G401 (cell line): Measurements from ENCODE around the gene SLC6A6. TPM values are rescaled to one million over a fixed set of nuclear protein-coding genes. Genes with fewer than 3 reads are reported as not detected.

ENCODE experiments used
- DNase-seq: peaks from one replicate; pipeline ENCODE4 v3.0.0-alpha.2; 2015; ENCODE audit warnings: low spot score
- in situ Hi-C: cut with HindIII; loops from 2 replicates; pipeline ENCODE4 v1.10.0; 2016; ENCODE audit warnings: low sequenced_read_pairs, mixed read lengths
- total RNA-seq: library from RNA; depleted of rRNA; stranded (reverse); fragments of >200 nt; shearing (Covaris generic); gene quantifications from 2 replicates; pipeline ENCODE4 v1.2.3, GENCODE V29; 2014

SLC6A6 gene
- total RNA-seq, 1 experiment from 2014 or later, result 31.2 TPM

DNA sequence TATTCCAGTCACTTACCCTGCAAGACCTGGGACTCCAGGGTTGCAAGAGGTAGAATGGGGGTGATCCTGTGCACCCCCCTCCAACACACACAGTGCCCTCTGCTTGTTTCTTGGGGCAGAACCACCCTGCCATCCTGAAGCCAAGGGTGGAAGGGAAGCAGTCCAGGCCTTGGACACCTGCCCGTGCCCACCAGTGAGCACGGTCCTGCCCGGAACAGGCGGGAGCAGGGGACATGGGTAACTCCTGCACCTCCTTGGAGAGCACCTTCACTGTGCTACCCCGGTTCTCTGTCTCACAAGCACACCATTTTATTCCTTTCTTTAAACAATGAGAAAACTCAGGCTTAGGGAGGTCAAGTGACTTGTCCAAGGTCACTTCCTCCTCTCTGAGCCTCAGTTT lies 57.0 kb downstream of the SLC6A6 start:
- no peak for DNase-seq
- in situ Hi-C loops, result no loop called here

GRCh38 chr3:14459787-14460186 lies 57.4 kb downstream of the SLC6A6 start:
- DNase-seq, result no peak
- in situ Hi-C loops, result no loop called here

DNA sequence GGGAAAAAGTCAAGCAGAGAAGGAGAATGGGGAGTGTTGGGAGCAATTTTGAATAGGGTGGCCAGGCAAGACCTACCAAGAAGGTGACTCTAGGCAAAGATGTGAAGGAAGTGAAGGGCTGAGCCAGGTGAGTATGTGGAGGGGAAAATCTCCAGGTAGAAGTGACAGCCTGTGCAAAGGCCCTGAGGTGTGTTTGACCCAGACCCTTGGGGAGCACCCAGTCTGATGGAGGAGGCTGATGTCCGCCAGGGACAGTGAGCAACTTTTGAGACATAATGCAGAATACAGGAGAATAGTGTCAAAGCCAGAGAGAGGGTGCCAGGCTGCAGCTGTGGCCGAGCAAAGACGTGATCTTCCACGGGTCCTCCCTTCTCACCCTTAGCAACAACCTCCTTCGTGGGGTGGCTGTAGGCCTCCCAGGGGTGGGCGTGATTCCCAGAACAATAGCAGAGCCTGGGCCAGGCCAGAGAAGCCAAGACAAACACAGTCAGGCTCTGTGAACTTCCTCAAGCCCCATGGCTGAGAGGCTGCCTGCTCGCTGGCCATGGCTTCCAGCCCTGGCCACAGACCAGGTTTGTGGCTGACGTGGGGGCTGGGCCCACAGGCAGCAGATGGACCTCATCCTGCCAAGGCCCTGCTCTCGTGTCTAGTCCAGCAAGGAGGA lies 58.1 kb downstream of the SLC6A6 start:
- in situ Hi-C loops, result no loop called here
- DNase-seq, result peak; percentile 76

DNA sequence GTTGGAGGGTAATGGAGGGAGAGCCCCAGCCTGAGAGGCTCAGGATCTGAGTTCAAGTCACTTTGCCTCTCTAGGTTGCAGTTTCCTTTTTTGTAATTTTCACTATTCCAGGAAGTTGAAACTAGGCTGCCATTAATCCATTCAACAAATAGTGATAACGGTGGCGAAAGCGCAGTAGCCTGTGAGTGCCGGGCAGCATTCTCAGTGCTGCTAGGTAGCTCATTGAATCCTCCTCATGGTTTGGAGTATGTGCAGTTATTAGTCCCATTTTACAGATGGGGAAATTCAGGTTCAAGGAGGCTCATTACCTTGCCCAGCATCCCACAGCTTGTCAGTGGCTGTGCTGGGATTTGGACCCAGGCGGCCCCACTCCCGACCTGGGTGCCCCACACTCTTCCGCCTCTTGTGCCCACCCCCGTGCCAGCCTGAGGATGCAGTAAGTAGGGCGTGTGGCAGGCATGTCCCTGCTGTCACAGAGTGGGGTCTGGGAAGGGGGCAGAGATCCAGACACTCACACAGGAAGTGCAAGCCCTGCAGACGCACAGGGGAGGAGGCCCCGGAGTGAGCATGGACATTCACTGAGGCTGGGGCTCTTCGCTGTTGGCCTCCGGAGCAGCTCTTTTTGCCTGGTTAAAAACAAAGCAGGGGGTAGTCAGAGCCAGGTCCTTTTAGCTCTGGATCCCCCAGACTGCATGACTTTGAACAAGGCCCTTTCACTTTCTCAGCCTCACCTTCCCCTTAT lies 58.8 kb downstream of the SLC6A6 start:
- in situ Hi-C loops, result no loop called here
- DNase-seq, result no peak

DNA sequence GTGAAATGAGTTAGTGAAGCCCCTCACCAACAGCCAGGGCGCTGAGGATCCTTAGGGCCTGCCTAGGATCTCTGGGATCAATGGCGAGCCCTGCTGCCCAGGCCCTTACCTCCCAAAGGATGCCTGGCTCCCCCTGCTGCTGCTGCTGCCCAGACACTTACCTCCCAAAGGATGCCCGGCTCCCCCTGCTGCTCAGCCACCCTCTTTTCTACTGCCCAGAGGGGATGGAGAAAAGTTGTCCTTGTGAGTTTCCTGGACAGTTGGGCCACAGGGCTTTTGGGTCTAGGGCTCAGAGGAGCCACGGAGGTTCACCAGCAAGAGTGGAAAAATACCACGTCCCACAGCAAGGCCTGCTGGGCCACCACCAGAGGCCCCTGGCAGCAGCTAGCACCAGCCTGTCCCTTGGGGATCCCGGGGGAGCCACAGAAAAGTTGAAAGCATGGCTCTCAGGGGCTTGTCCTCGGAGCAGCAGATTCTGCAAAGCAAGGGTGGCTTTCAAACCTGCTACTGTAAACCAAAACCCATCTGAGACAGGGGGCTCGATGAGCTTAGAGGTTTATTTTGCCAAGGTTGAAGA lies 59.4 kb downstream of the SLC6A6 start:
- peak; percentile 32 for DNase-seq
- in situ Hi-C loops, result no loop called here

GRCh38 chr3:14462738-14463137 lies 60.3 kb downstream of the SLC6A6 start:
- no peak for DNase-seq
- in situ Hi-C loops, result no loop called here

DNA sequence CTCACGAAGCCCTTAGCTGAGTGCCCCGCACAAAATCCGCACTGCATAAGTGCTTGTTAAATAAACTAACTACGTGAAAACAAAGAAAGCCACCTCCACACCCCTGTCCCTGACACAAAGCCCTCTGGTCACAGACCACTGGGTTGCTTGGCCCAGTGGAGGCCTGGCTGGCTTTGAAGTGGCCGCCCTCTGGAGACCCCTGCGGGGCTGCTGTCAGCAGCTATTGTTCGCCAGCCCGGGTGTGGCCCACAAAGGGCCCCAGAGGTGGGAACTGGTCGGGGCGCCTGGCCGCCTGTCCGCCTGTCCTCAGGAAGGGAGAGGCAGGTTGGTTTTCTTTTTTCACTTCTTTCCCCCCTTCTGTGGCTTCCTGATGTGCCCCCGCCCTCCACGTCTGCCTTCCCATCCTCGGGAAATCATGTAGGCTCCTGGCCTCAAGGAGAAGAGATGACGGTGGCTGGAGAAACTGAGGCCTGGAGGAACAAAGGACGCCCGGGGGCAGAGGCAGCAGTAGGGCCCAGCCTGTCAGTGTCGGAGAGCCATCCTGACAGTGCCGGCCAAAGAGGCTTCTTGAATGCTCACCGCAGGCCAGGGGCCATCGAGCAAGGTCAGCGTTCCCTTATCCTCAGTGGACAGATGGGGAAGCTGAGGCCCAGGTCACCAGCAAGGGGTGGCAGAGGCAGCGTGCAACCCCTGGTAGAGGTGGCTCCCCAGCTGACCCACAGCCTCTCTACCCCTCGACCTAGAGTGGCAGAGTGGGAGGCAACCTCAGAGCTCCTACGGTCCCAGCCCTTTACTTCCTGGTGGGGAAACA lies 61.1 kb downstream of the SLC6A6 start:
- DNase-seq, result no peak
- in situ Hi-C loops, result no loop called here

DNA sequence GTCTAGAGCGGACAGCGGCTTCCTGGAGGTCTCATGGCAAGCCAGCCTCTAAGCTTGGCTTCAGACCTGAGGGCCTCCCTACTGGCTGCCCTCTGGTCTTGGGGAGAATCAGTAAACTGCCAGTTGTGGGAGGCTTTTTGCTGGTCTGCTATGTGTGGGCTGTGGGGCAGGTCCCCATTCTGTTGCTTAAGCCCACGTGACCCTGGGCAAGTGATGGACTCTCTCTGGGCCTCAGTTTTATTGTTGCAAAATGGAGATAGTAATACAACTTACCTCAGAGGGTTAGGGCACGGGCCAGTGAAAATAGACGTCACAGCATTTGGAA lies 61.7 kb downstream of the SLC6A6 start:
- DNase-seq, result no peak
- in situ Hi-C loops, result no loop called here

- in situ Hi-C loops, result no loop called here
Measured at GRCh38 chr3:14464521-14464920, 62.1 kb downstream of the SLC6A6 start.

GRCh38 chr3:14465425-14465824 lies 63.0 kb downstream of the SLC6A6 start:
- in situ Hi-C loops, result no loop called here
- DNase-seq, result no peak

More at GRCh38 chr3:14464521-14464920, 62.1 kb downstream of the SLC6A6 start:
- no peak for DNase-seq

DNA sequence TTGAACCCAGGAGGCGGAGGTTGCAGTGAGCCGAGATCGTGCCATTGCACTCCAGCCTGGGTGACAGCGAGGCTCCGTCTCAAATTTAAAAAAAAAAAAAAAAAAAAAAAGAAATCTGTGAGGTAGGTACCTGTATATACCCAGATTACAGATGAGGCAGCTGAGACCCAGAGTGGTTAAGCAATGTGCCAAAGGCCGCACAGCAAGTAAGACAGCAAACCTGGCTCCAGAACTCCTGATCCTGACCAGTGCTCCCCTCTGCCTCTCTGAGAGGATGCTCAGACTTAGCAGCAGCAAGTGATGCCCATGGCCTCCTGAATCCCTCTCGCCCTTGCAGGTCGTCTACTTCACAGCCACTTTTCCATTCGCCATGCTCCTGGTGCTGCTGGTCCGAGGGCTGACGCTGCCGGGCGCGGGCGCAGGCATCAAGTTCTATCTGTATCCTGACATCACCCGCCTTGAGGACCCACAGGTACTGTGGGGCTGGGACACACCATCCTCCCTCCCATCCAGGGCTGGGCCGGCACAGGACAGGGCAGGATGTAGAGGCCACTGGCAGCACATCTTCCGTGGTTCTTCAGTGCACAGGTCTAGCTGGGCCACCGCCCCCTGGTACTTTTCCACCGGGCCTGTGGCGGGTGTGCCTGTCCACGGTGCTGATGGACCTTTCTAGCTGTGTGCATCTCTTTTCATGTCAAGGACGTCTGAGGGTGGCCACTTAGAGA lies 63.9 kb downstream of the SLC6A6 start:
- in situ Hi-C loops, result no loop called here
- DNase-seq, result no peak

DNA sequence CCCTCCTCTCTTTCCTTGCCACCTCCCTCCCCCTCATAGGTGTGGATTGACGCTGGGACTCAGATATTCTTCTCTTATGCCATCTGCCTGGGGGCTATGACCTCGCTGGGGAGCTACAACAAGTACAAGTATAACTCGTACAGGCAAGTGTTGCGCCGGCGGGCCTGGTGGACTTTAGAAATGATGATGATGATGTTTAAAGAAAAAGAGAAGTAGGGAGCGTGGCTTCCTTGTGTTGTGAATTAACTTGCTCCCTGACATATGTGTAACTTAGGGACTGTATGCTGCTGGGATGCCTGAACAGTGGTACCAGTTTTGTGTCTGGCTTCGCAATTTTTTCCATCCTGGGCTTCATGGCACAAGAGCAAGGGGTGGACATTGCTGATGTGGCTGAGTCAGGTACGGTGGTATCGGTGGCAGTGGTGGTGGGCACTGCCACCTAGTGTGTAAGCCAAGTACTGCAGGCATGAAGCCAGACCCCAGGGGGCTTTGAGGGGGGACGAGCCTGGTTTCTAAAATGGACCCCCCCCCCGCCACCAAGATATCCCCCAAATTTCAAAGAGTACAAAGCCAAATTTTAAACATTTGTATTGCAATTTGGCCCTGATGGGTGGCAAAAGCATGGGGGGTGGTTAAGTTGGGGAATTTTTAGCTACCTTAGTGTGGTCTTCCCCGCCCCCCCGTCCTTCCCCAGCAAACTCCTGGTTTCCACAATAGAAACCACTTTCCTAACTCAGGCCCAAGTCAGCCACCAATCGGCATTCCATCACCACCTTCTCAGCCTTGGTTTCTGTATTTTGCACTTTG lies 65.6 kb downstream of the SLC6A6 start:
- in situ Hi-C loops, result no loop called here
- peak; percentile 60 for DNase-seq

DNA sequence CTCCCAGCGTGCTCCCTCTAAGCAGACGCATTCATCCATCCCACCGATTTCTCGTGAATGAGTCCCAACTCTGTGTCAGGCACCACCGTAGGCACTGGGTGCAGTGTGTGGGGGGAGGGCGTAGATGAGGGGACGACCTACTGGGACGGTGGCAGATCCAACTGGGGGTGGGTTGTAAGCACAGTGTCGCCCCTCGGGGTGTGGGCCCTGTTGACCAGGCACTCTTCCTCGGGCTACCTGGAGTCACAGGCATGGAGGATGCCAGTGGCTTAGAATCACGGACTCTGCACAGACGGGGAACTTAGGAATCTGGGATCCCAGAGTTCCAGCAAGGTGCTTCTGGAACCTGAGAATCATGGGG lies 66.2 kb downstream of the SLC6A6 start:
- in situ Hi-C loops, result no loop called here
- no peak for DNase-seq

DNA sequence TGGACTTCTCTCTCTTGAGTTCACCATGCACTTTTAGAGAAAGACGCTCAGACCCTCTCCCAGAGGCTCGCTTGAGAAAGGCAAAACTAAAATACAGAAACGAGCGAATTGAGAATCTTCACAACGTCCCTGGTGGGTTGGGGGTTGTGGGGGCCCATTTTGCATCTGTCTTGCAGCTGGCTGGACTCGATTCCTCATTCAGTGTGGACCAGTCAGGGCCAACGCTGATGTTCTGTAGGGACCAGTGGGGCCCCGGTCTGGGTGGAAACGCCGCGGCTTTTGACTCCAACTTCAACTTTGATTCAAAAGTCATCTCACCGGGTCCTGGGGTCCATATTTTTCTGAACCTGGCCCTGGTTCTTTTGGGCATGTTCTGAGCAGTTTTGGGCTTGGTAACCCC lies 68.1 kb downstream of the SLC6A6 start:
- DNase-seq, result no peak
- in situ Hi-C loops, result loop anchor here (10.0 kb wide), 1 partner anchor 196 kb away; no protein-coding TSS in a partner anchor

DNA sequence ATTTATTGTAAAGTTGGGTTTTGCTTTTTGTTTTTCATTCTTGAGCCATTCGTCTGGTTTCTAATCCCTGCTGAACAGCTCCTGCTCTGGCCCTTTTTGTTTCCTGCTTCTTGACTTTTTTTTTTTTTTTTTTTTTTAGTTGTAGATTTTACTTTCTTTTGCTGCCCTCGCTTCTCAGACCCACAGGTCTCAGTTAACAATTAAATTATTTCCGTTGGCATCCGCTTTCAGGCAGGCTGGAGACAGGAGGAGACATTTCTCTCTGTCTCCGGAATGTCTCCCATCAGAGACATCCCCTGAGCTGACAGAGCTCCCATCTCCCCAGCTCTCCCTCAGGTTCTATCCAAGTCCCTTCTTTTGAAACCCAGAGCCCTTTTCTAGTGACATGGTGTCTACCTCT lies 68.6 kb downstream of the SLC6A6 start:
- in situ Hi-C loops, result loop anchor here (10.0 kb wide), 1 partner anchor 196 kb away; no protein-coding TSS in a partner anchor
- no peak for DNase-seq

- in situ Hi-C loops, result loop anchor here (10.0 kb wide), 1 partner anchor 197 kb away; no protein-coding TSS in a partner anchor
Measured at GRCh38 chr3:14471690-14472089, 69.3 kb downstream of the SLC6A6 start.

GRCh38 chr3:14472471-14473351 lies 70.3 kb downstream of the SLC6A6 start:
- DNase-seq, result no peak

More at GRCh38 chr3:14471690-14472089, 69.3 kb downstream of the SLC6A6 start:
- DNase-seq, result no peak

More at GRCh38 chr3:14472471-14473351, 70.3 kb downstream of the SLC6A6 start:
- in situ Hi-C loops, result loop anchor here (10.0 kb wide), 1 partner anchor 198 kb away; no protein-coding TSS in a partner anchor
